Endothelial cell of umbilical vein (primary cell): ENCODE measurements around the gene HKDC1. TPM values are rescaled to one million over a fixed set of nuclear protein-coding genes. Genes with fewer than 3 reads are reported as not detected.

ENCODE experiments used
- BruUV-seq: library from RNA; stranded (reverse); fragments of 400-500 nt; replicated peaks from 2 replicates; lab custom pipeline; 2021; lab: Mats Ljungman, UMichigan
- CTCF ChIA-PET: fragments of 300-600, 350-600 bp; sonication (Branson Sonifier 250); formaldehyde crosslinking; loops from one replicate; lab custom pipeline; 2021; ENCODE audit warnings: antibody characterized with exemption, inconsistent platforms; lab: Charles Lee
- POLR2A ChIA-PET: fragments of 300-600, 350-600 bp; sonication (Branson Sonifier 250); formaldehyde crosslinking; loops from one replicate; lab custom pipeline; 2021; ENCODE audit warnings: antibody characterized with exemption, inconsistent platforms; lab: Charles Lee
- DNase-seq: peaks from one replicate; pipeline ENCODE4 v3.0.0-alpha.2; 2011; ENCODE audit warnings: low read depth, low spot score
- FAIRE-seq: peaks from 2 replicates; lab custom pipeline; 2011; peaks lifted over from hg19 to GRCh38; lab: Jason Lieb, UNC
- H2AFZ ChIP-seq: 2 replicates; pipeline ENCODE4 v1.6.0; 2012; ENCODE audit warnings: low read depth, low read length, control low read depth, inconsistent platforms
- H3K27ac ChIP-seq: 2 replicates; pipeline ENCODE4 v1.5.1; 2011; ENCODE audit warnings: low read depth, mild to moderate bottlenecking, control low read depth, low read length, moderate library complexity; ENCODE audit not compliant: insufficient read depth
- H3K27me3 ChIP-seq, 2 experiments: 2 replicates each; pipeline versions ENCODE4 v1.6.0 to v1.6.1; 2011; ENCODE audit warnings: low read length in 2 of 2, mixed read lengths in 1 of 2; ENCODE audit not compliant: control insufficient read depth in 2 of 2, insufficient read depth in 2 of 2
- H3K36me3 ChIP-seq, 2 experiments: 2 replicates in 1 of 2; 3 replicates in 1 of 2; pipeline ENCODE4 v1.5.1; 2011; ENCODE audit warnings: low read length in 2 of 2, mild to moderate bottlenecking in 1 of 2, moderate library complexity in 1 of 2; ENCODE audit not compliant: control insufficient read depth in 2 of 2, insufficient read depth in 2 of 2; ENCODE audit errors: extremely low read depth in 1 of 2
- H3K4me1 ChIP-seq: 3 replicates; pipeline ENCODE4 v1.5.1; 2011; ENCODE audit warnings: mild to moderate bottlenecking, low read length; ENCODE audit not compliant: control insufficient read depth, insufficient read depth; ENCODE audit errors: extremely low read depth
- H3K4me2 ChIP-seq: 2 replicates; pipeline ENCODE4 v1.6.1; 2011; ENCODE audit warnings: low read length, control low read depth, mixed read lengths; ENCODE audit not compliant: insufficient read depth
- H3K4me3 ChIP-seq, 3 experiments: fragments of 200-600 bp in 1 of 3; sonication (generic), shearing (Covaris generic) in 1 of 3; replicated peaks in 1 of 3; 2 replicates each; pipeline ENCODE4 v1.5.1; 2011 to 2016; ENCODE audit warnings: control low read depth in 3 of 3, low read length in 3 of 3, mild to moderate bottlenecking in 2 of 3, inconsistent platforms in 1 of 3, low read depth in 1 of 3, moderate library complexity in 1 of 3; ENCODE audit not compliant: insufficient read depth in 1 of 3
- H3K79me2 ChIP-seq: 2 replicates; pipeline ENCODE4 v1.6.0; 2012; ENCODE audit warnings: low read length, inconsistent platforms; ENCODE audit not compliant: control insufficient read depth, insufficient read depth
- H3K9ac ChIP-seq: replicated peaks from 2 replicates; pipeline ENCODE3; 2011; ENCODE audit warnings: low read length, control low read depth; ENCODE audit not compliant: insufficient read depth; ENCODE audit errors: extremely low read depth
- H3K9me1 ChIP-seq: replicated peaks from 3 replicates; pipeline ENCODE4 v1.6.0; 2011; ENCODE audit warnings: mild to moderate bottlenecking, low read length; ENCODE audit not compliant: control insufficient read depth, insufficient read depth; ENCODE audit errors: extremely low read depth
- H3K9me3 ChIP-seq: replicated peaks from 2 replicates; pipeline ENCODE4 v1.5.1; 2012; ENCODE audit warnings: low read length, inconsistent platforms; ENCODE audit not compliant: control insufficient read depth, insufficient read depth
- H4K20me1 ChIP-seq: replicated peaks from 2 replicates; pipeline ENCODE3; 2011; ENCODE audit warnings: mild to moderate bottlenecking, low read length; ENCODE audit not compliant: control insufficient read depth, insufficient read depth; ENCODE audit errors: extremely low read depth
- EZH2 ChIP-seq: IDR thresholded peaks from 2 replicates; pipeline ENCODE4 v1.6.1; 2012; ENCODE audit warnings: borderline replicate concordance, low read depth, mild to moderate bottlenecking, moderate library complexity, low read length, inconsistent platforms; ENCODE audit not compliant: severe bottlenecking
- FOS ChIP-seq: IDR thresholded peaks from 2 replicates; pipeline ENCODE4 v1.6.1; 2011; ENCODE audit warnings: mild to moderate bottlenecking, low read length, moderate library complexity, borderline replicate concordance; ENCODE audit not compliant: insufficient read depth
- GATA2 ChIP-seq: IDR thresholded peaks from 2 replicates; pipeline ENCODE4 v1.7.0; 2011; ENCODE audit warnings: low read depth, mild to moderate bottlenecking, moderate library complexity, mixed read lengths, low read length; ENCODE audit not compliant: insufficient read length, insufficient read depth
- JUN ChIP-seq: IDR thresholded peaks from 2 replicates; pipeline ENCODE4 v1.6.1; 2011; ENCODE audit warnings: borderline replicate concordance, low read depth; ENCODE audit not compliant: insufficient read length, insufficient read depth
- MAX ChIP-seq: IDR thresholded peaks from 2 replicates; pipeline ENCODE4 v1.6.1; 2011; ENCODE audit not compliant: insufficient read depth, insufficient read length
- MYC ChIP-seq: IDR thresholded peaks from one replicate; pipeline ENCODE4 v1.6.1; 2011; ENCODE audit warnings: mild to moderate bottlenecking, low read depth, low read length
- POLR2A ChIP-seq: IDR thresholded peaks from 2 replicates; pipeline ENCODE4 v1.6.1; 2012; ENCODE audit warnings: low read depth, mild to moderate bottlenecking, control low read depth, low read length
- POLR2AphosphoS5 ChIP-seq: IDR thresholded peaks from 2 replicates; pipeline ENCODE4 v1.6.1; 2012; ENCODE audit warnings: low read depth, mild to moderate bottlenecking, control low read depth, low read length, moderate library complexity; ENCODE audit not compliant: insufficient read depth
- dilution Hi-C: fragments of 300-500 bp; cut with MboI; formaldehyde crosslinking; loops from one replicate; pipeline ENCODE4 v1.15.0; 2019; ENCODE audit warnings: low sequenced_read_pairs; ENCODE audit not compliant: extremely low pct_ligation_motif_present
- intact Hi-C: fragments of 100-400 bp; cut with micrococcal nuclease; formaldehyde crosslinking; loops from one replicate; pipeline ENCODE4 v1.10.0; 2022
- polyA plus RNA-seq, 4 experiments: library from polyadenylated mRNA; depleted of rRNA in 3 of 4; stranded (reverse) in 3 of 4; unstranded in 1 of 4; fragments of >200 nt; gene quantifications; 2 replicates each; pipeline versions ENCODE4 v1.2.1 to v1.2.3, GENCODE V29; 2011 to 2012; ENCODE audit warnings: missing spikeins in 1 of 4
- total RNA-seq: library from RNA; stranded (reverse); gene quantifications from 2 replicates; pipeline ENCODE4 v1.2.3, GENCODE V29; 2021
- TF ChIP-seq, protein P1 (sequence below), 2 donors: IDR thresholded peaks; 1 replicate in 1 of 2; 2 replicates in 1 of 2; pipeline ENCODE4 v1.5.1; 2011; ENCODE audit warnings: low read length in 2 of 2, mild to moderate bottlenecking in 2 of 2, moderate library complexity in 2 of 2, control low read depth in 1 of 2, inconsistent platforms in 1 of 2, low read depth in 1 of 2; ENCODE audit not compliant: insufficient read depth in 1 of 2; ENCODE audit errors: extremely low read depth in 1 of 2

The HKDC1 gene
- total and polyA plus RNA-seq, 2 donors (not counting 3 experiments of a cell fraction or from before 2014, with no cell fraction given) = not detected

GRCh38 chr10:69182005-69182404, 38.1 kb upstream of the HKDC1 start:
- Histone ChIP-seq H3K36me3 (peaks cover 0 to 6% of the 10 kb centered on the region in 2 experiments), H3K27me3 (no peaks in the 10 kb centered on the region), H3K79me2 (peaks cover 40% of the 10 kb centered on the region), H3K4me2 (no peak overlapping the region), H3K9me3 (no peaks in the 10 kb centered on the region), H2AFZ (no peak overlapping the region), H4K20me1 (no peaks in the 10 kb centered on the region), H3K4me3 (no peak overlapping the region), H3K9ac (no peak overlapping the region), H3K4me1 (peaks cover 17% of the 10 kb centered on the region), H3K9me1 (no peaks in the 10 kb centered on the region), H3K27ac (no peak overlapping the region)
- intact Hi-C loops (no loop called here), dilution Hi-C loops (no loop called here)
- DNase-seq (no peak), FAIRE-seq (no peak)
- no peak for TF ChIP-seq GATA2
- no peak for TF ChIP-seq POLR2A
- TF ChIP-seq MYC = no peak
- TF ChIP-seq POLR2AphosphoS5 = no peak
- BruUV-seq = no TSS peak
- ChIA-PET CTCF (interaction anchor here (0.6 kb wide), 1 partner anchor 128 kb away, joined by 3 read pairs; no protein-coding TSS in a partner anchor), POLR2A (no interaction called here)

DNA sequence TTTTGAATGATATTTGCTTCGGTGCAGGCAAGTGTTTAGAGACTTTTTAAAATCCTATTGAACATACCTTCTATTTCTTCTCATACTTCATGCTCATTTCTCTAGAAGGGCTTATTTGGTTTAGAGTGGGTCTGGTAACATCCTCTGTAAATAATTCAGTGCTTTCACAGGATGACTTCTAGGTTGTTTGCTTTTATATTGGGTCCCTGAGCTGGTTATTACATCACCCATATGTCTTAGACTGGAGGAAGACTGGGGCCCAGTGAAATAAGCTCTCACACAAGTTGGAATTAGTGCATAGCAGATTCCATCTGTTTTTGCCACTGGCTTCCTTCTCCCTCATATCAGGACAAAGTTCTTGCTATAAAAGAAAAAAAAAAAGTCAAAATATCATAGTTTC, 33.6 kb upstream of the HKDC1 start:
- no peaks in the 10 kb centered on the region for H3K9me3 ChIP-seq
- no peaks in the 10 kb centered on the region for H3K9me1 ChIP-seq
- no TSS peak for BruUV-seq
- dilution Hi-C loops (no loop called here), intact Hi-C loops (no loop called here)
- TF ChIP-seq POLR2AphosphoS5 = no peak
- TF ChIP-seq, protein P1, sequence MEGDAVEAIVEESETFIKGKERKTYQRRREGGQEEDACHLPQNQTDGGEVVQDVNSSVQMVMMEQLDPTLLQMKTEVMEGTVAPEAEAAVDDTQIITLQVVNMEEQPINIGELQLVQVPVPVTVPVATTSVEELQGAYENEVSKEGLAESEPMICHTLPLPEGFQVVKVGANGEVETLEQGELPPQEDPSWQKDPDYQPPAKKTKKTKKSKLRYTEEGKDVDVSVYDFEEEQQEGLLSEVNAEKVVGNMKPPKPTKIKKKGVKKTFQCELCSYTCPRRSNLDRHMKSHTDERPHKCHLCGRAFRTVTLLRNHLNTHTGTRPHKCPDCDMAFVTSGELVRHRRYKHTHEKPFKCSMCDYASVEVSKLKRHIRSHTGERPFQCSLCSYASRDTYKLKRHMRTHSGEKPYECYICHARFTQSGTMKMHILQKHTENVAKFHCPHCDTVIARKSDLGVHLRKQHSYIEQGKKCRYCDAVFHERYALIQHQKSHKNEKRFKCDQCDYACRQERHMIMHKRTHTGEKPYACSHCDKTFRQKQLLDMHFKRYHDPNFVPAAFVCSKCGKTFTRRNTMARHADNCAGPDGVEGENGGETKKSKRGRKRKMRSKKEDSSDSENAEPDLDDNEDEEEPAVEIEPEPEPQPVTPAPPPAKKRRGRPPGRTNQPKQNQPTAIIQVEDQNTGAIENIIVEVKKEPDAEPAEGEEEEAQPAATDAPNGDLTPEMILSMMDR (IDR thresholded peaks at IDR 0.05; ENCODE audit: extremely low read depth in 1 of 2, insufficient read depth in 1 of 2, low read depth in 1 of 2, low read length in 2 of 2) = no peak
- TF ChIP-seq FOS = no peak
- no peak for TF ChIP-seq POLR2A
- no peak for TF ChIP-seq JUN
- TF ChIP-seq GATA2 = no peak
- TF ChIP-seq MYC = no peak
- no peak for TF ChIP-seq EZH2
- TF ChIP-seq MAX = no peak
- H3K27me3 ChIP-seq = no peaks in the 10 kb centered on the region
- no peak for FAIRE-seq
- H3K36me3 ChIP-seq = peaks cover 3 to 13% of the 10 kb centered on the region in 2 experiments
- DNase-seq = no peak
- H3K4me3 ChIP-seq = no peak overlapping the region
- H3K4me1 ChIP-seq = peaks cover under 1% of the 10 kb centered on the region
- H2AFZ ChIP-seq = no peak overlapping the region
- CTCF ChIA-PET = interaction anchor here (0.8 kb wide), 1 partner anchor 182 kb away, joined by 4 read pairs; no protein-coding TSS in a partner anchor
- H3K79me2 ChIP-seq = peaks cover 25% of the 10 kb centered on the region
- H4K20me1 ChIP-seq = no peaks in the 10 kb centered on the region
- POLR2A ChIA-PET = no interaction called here
- H3K27ac ChIP-seq = no peak overlapping the region
- H3K4me2 ChIP-seq = no peak overlapping the region
- no peak overlapping the region for H3K9ac ChIP-seq
